Spleen (tissue), 11 donors: Measurements from ENCODE around the gene CLEC16A. TPM values are rescaled to one million over a fixed set of nuclear protein-coding genes. Genes with fewer than 3 reads are reported as not detected.

ENCODE experiments used
- DNase-seq: peaks from one replicate; pipeline ENCODE4 v3.0.0-alpha.2; 2020
- H3K27ac ChIP-seq, 8 donors: fragments of 200-600 bp; sonication (generic) in 7 of 8; 1 replicate in 4 of 8; 2 replicates in 4 of 8; pipeline versions ENCODE4 v1.5.0 to v1.8.0; 2016 to 2021; ENCODE audit warnings: inconsistent platforms in 4 of 8, mild to moderate bottlenecking in 4 of 8, moderate library complexity in 1 of 8
- H3K27me3 ChIP-seq, 7 donors: fragments of 200-600 bp; sonication (generic) in 6 of 7; replicated peaks in 1 of 7; 1 replicate in 4 of 7; 2 replicates in 3 of 7; pipeline versions ENCODE4 v1.5.0 to v1.8.0; 2016 to 2021; ENCODE audit warnings: inconsistent platforms in 3 of 7, mild to moderate bottlenecking in 1 of 7
- H3K36me3 ChIP-seq, 6 donors: fragments of 200-600 bp; sonication (generic) in 5 of 6; 1 replicate in 4 of 6; 2 replicates in 2 of 6; pipeline versions ENCODE4 v1.5.0 to v1.8.0; 2016 to 2021; ENCODE audit warnings: inconsistent platforms in 2 of 6
- H3K4me1 ChIP-seq, 6 donors: fragments of 200-600 bp; sonication (generic) in 5 of 6; 1 replicate in 3 of 6; 2 replicates in 3 of 6; pipeline versions ENCODE4 v1.5.0 to v1.8.0; 2016 to 2021; ENCODE audit warnings: inconsistent platforms in 3 of 6
- H3K4me3 ChIP-seq, 8 donors: fragments of 200-600 bp; sonication (generic) in 7 of 8; 1 replicate in 4 of 8; 2 replicates in 4 of 8; pipeline versions ENCODE4 v1.5.0 to v1.8.0; 2016 to 2021; ENCODE audit warnings: inconsistent platforms in 4 of 8, mild to moderate bottlenecking in 4 of 8, moderate library complexity in 2 of 8
- H3K9me3 ChIP-seq, 8 donors: fragments of 200-600 bp; sonication (generic) in 7 of 8; 1 replicate in 4 of 8; 2 replicates in 4 of 8; pipeline versions ENCODE4 v1.5.0 to v1.8.0; 2016 to 2021; ENCODE audit warnings: inconsistent platforms in 4 of 8
- POLR2A ChIP-seq, 3 donors: fragments of 450-650 bp; IDR thresholded peaks; one replicate each; pipeline ENCODE4 v1.5.1; 2017; ENCODE audit warnings: antibody characterized with exemption in 3 of 3, mild to moderate bottlenecking in 1 of 3
- POLR2AphosphoS5 ChIP-seq, 3 donors: sonication (generic); formaldehyde crosslinking; IDR thresholded peaks; one replicate each; pipeline ENCODE4 v1.5.1; 2017; ENCODE audit warnings: antibody characterized with exemption in 3 of 3
- WGBS, 5 donors: extraction: QIAGEN DNeasy Blood & Tissue Kit in 3 of 5; methylation state at CpG; one replicate each; pipeline versions ENCODE4 v1.1.5 to v1.1.7; 2013 to 2018; 5-methylcytosine and 5-hydroxymethylcytosine counted together
- intact Hi-C: fragments of 100-400 bp; cut with DNase I; formaldehyde crosslinking; loops from one replicate; pipeline ENCODE4 v1.15.0; 2023; ENCODE audit warnings: low total_unique reads
- polyA plus RNA-seq, 3 donors: library from polyadenylated mRNA; stranded (reverse); fragments of 200-250 nt; gene quantifications; one replicate each; pipeline ENCODE4 v1.2.1, GENCODE V29; 2013
- total RNA-seq, 7 donors: library from RNA; depleted of rRNA in 3 of 7; stranded (reverse); fragments of >200 nt in 3 of 7; fragmentation: NEBNext Ultra II Directional in 4 of 7; extraction: Animal tissue kit (Norgen Biotek cat#: 25700) in 4 of 7; gene quantifications; one replicate each; pipeline versions ENCODE4 v1.1.0 to v1.2.1, GENCODE V29; 2016 to 2021
- TF ChIP-seq, protein P1 (sequence below), 11 experiments: fragments of 200-600 bp in 7 of 11; fragments of 450-650 bp in 4 of 11; sonication (generic) in 4 of 11; IDR thresholded peaks in 8 of 11; conservative IDR thresholded peaks in 3 of 11; 1 replicate in 7 of 11; 2 replicates in 4 of 11; pipeline versions ENCODE4 v1.4.0 to v1.8.0; 2016 to 2021; ENCODE audit warnings: antibody characterized with exemption in 11 of 11, inconsistent platforms in 4 of 11, mild to moderate bottlenecking in 1 of 11
- donor health status: healthy with polysubstance abuse.
- donor health status: DM: no; HTN: no; CAD: no; lungs with moderate emphysema.
- donor health status: DM: no; HTN: no; CAD: no.
- donor health status: Bipolar disorder and iron deficiency.
- donor health status: healthy.
- donor health status: DM: no; HTN: no; CAD: no.
- donor health status: DM: yes; HTN: yes; CAD: no.

The CLEC16A gene
- total and polyA plus RNA-seq, 10 donors, result 7.3 to 54.6 (median 35.1) TPM

DNA sequence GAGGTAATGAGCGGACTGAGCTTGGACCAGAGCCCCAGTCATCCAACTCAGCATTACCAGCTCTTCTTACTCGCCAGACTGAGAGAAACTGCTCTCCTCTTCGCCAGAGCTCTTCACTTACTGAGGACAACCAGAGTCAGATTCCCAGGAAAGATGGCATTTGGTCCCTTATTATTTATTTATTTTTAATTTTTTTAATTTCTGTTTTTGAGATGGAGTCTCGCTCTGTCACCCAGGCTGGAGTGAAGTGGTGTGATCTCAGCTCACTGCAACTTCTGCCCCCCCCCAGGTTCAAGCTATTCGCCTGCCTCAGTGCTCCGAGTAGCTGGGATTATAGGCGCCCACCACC, 25.4 kb upstream of the CLEC16A start:
- Histone ChIP-seq H3K27ac (peak overlapping the region in 3 of 8 donors; percentile 64 to 78 (median 69)), H3K27me3 (no peaks in the 10 kb centered on the region), H3K36me3 (peaks cover 0 to 100% (median 45%) of the 10 kb centered on the region in 6 donors), H3K9me3 (no peaks in the 10 kb centered on the region), H3K4me3 (no peak overlapping the region), H3K4me1 (peaks cover 18 to 85% (median 48%) of the 10 kb centered on the region in 6 donors)
- TF ChIP-seq, protein P1, sequence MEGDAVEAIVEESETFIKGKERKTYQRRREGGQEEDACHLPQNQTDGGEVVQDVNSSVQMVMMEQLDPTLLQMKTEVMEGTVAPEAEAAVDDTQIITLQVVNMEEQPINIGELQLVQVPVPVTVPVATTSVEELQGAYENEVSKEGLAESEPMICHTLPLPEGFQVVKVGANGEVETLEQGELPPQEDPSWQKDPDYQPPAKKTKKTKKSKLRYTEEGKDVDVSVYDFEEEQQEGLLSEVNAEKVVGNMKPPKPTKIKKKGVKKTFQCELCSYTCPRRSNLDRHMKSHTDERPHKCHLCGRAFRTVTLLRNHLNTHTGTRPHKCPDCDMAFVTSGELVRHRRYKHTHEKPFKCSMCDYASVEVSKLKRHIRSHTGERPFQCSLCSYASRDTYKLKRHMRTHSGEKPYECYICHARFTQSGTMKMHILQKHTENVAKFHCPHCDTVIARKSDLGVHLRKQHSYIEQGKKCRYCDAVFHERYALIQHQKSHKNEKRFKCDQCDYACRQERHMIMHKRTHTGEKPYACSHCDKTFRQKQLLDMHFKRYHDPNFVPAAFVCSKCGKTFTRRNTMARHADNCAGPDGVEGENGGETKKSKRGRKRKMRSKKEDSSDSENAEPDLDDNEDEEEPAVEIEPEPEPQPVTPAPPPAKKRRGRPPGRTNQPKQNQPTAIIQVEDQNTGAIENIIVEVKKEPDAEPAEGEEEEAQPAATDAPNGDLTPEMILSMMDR (IDR thresholded peaks at IDR 0.05 in 8 of 11, conservative IDR thresholded peaks at IDR 0.05 in 3 of 11), result peak in 4 of 11 experiments; percentile 12 to 52 (median 32)
- no peak for TF ChIP-seq POLR2AphosphoS5 (IDR thresholded peaks at IDR 0.05)
- DNase-seq, result no peak
- intact Hi-C loops, result loop anchor here (10.0 kb wide), 2 partner anchors 174 to 394 kb away; partner anchors contain the start of gene NUBP1
- 66 to 75% (median 71%) methylated on average over 7 of the region's 7 CpGs for WGBS, 5 donors

DNA sequence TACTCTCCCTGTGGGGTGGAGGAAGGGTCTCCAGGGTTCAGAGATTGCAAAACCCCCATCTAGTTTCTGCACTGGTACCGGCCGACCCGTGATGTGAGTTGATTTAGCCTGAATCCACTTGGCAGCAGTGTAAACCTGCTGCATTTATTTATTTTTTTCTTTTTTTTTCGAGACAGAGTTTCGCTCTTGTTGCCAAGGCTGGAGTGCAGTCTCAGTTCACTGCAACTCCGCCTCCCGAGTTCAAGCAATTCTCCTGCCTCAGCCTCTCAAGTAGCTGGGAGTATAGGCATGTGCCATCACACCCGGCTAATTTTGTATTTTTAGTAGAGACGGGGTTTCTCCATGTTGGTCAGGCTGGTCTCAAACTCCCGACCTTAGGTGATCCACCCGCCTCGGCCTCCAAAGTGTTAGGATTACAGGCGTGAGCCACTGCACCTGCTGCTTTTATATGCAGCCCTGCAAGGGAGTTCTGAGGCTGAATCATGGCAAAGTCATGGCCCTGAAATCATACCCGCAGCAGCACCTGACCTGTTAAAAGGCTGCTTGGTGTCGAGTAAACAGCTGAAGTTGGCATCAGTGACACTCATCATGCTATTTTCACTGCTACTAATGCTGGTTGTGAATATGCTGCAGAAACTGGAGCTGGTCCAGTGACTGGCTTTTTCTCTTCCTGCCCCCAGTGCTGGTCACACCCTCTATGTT, 23.5 kb upstream of the CLEC16A start:
- H3K4me3 ChIP-seq, result no peak overlapping the region
- peak; percentile 47 for DNase-seq
- H3K27me3 ChIP-seq, result no peaks in the 10 kb centered on the region
- peaks cover 11 to 74% (median 41%) of the 10 kb centered on the region in 6 donors for H3K4me1 ChIP-seq
- 73 to 91% (median 90%) methylated on average over 15 of the region's 15 CpGs for WGBS, 5 donors
- H3K27ac ChIP-seq, result peak overlapping the region in 4 of 8 donors; percentile 57 to 76 (median 66)
- no peaks in the 10 kb centered on the region for H3K9me3 ChIP-seq
- intact Hi-C loops, result no loop called here
- H3K36me3 ChIP-seq, result peaks cover 0 to 100% (median 59%) of the 10 kb centered on the region in 6 donors
- TF ChIP-seq, protein P1 (IDR thresholded peaks at IDR 0.05 in 8 of 11, conservative IDR thresholded peaks at IDR 0.05 in 3 of 11), result no peak
- TF ChIP-seq POLR2A (IDR thresholded peaks at IDR 0.05), result no peak
- no peak for TF ChIP-seq POLR2AphosphoS5 (IDR thresholded peaks at IDR 0.05)

DNA sequence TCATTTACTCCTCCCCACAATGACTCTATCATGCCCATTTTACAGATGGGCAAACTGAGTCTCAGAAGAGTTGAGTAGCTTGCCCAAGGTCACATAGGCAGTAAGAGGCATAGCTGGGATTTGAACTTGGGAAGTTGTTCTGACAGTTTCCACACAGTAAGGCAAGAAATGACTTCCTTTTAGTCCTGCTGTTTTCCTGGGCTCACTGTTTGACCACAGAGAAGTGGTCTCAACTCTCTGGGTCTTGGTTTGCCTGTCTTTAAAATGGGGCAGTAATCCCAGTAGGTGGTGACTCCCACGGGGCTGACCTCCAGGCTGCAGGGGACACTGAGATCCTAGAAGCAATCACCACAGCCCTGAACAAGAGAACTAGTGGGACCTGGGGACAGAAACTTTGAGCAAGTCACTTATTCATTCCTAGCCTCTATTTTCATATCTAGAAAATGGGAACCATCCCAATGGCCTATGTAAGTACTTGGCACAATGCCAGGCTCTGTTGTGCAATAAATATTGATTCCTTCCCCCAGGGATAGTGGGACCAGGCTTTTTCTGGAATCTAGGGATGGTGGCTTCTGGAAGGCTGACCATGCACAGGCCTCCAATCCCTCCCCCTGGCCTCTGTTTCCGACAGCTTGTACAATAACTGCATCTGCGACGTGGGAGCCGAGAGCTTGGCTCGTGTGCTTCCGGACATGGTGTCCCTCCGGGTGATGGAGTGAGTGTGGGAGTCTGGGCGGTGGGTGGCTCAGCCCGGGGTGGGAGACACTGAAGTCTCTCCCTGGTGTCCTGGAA, 22.6 kb upstream of the CLEC16A start:
- Histone ChIP-seq H3K4me3 (no peak overlapping the region), H3K27ac (peak overlapping the region in 7 of 8 donors; percentile 5 to 76 (median 57)), H3K36me3 (peaks cover 6 to 100% (median 61%) of the 10 kb centered on the region in 6 donors), H3K4me1 (peaks cover 11 to 66% (median 37%) of the 10 kb centered on the region in 6 donors), H3K9me3 (no peaks in the 10 kb centered on the region), H3K27me3 (no peaks in the 10 kb centered on the region)
- peak; percentile 30 for DNase-seq
- 66 to 90% (median 85%) methylated on average over 7 to 10 of the region's 10 CpGs for WGBS, 5 donors
- no peak for TF ChIP-seq POLR2A (IDR thresholded peaks at IDR 0.05)
- TF ChIP-seq, protein P1 (IDR thresholded peaks at IDR 0.05 in 8 of 11, conservative IDR thresholded peaks at IDR 0.05 in 3 of 11), result no peak
- TF ChIP-seq POLR2AphosphoS5 (IDR thresholded peaks at IDR 0.05), result peak; percentile 20 to 78 (median 75)
- intact Hi-C loops, result no loop called here
